HuH-7.5 (cell line): Measurements from ENCODE around the gene DCAF4.
A peak's percentile ranks its signal among the peaks of the same experiment; 100 is the strongest.

Experiments
- DNase-seq: peaks from one replicate; pipeline ENCODE4 v3.0.0; 2011; ENCODE audit warnings: low spot score

The DCAF4 gene, protein sequence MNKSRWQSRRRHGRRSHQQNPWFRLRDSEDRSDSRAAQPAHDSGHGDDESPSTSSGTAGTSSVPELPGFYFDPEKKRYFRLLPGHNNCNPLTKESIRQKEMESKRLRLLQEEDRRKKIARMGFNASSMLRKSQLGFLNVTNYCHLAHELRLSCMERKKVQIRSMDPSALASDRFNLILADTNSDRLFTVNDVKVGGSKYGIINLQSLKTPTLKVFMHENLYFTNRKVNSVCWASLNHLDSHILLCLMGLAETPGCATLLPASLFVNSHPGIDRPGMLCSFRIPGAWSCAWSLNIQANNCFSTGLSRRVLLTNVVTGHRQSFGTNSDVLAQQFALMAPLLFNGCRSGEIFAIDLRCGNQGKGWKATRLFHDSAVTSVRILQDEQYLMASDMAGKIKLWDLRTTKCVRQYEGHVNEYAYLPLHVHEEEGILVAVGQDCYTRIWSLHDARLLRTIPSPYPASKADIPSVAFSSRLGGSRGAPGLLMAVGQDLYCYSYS

DNA sequence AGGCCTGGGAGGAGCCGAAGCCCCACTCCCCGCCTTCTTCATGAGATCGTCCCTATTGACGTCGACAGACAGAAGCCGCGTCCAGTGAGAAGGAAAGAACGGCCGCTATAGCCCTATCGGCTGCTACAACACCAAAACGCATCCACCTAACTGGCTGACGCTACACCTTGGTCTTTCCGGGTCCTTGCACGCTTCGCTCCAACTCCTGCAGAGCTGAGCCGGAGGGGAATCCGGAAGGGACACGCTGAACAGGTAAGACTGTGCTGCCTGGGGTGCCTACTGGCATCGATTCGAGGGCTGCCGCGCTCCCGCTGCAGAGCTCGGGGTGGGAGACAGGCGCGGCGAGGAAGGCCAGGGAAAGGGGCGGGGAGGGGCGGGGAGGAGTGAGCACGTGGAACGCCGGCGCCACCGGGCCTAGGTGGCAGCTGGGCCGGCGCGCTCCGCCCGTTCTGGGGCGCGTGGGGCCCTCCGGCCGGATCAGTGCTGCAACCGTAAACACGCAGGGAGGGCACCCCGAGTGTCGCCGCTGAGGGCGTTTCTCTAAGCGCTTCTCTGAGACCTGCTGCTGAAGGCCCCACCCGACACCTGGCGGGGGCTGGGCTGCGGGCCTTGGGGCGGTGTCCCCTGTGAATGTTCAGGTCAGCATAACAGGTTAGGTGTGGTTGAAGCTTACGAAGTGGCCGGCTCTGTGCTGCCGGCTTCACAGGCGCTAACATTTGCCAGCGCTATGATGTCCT, at the start of gene DCAF4:
Gene DCAF4 (plus strand): TSS at position 173 of the 737 bp plus-strand sequence. CDS start 11,515 bp downstream, outside the sequence.
- DNase-seq: peak; percentile 93

DNA sequence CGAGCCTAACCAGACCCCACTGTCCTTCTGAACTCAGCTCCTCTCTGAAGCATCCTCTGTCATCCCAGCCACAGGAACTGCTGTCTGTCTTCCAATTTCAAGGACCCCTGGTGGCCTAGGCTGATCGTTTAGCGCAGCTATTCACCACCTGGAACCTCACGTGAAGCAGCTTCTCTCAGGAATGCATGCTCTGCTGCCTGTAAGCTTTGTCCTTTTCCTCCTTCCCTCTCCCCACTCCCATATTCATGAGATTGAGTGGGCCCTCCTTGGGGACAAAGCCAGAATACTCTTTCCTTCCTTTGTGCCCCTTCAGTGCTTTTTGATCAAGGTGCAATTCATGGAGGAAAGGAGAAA, 49.6 kb upstream of the DCAF4 start:
- DNase-seq: no peak

DNA sequence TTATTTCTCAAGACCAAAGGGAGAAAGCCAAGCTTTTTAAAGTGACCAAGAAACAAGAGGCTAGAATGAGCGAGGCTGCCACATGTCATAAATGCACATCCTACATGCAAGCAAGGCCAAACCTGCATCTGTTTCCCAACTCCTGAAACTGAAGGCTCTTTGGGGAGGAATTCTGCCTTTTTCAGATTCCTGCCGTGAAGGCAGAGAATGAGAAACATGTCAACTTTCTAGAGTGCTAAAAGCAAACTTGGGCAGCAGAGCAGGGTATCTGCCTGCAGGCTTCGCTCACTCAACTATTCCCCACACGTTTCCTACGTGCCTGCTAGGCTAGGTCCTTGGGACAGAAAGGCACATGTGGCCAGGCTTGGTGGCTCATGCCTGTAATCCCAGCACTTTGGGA, 47.5 kb upstream of the DCAF4 start:
- DNase-seq: no peak

DNA sequence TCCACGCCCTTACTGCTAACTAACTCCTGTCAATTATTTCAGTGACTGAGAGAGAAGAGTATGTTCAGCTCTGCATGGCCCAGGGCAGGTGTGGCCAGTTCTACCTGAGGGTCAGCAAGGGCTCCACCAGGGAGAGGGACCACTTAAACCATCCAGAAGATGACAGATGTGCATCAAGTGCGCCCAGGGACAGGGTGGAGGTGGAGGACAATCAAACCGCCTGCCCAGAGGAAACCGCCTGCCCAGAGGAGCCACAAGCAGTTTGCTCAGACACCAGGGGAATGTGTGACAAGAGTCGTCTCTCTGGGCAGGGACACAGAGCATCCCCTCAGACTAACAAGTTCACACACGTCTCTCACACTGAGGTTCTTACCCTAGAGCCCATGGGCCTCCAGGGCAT, 46.8 kb upstream of the DCAF4 start:
- DNase-seq: no peak

DNA sequence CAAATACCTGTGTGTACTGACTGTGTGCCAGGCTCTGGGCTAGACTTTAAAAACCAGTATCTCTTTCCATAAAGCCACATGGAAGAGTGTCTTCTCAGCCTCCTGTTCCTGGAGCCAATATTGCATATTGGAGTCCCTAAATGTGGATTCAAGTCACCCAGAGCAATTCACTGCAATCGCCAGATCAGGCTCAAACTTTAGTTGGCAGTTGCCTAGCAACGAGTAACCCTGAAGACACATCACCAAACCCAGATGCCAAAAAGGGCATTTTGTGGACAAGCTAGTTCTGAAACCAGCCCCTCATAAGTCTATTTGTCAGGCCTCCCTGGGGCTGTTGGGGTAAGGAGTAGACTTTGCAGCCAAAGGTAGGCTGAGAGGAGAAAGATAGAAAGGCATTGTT, 46.1 kb upstream of the DCAF4 start:
- DNase-seq: no peak

DNA sequence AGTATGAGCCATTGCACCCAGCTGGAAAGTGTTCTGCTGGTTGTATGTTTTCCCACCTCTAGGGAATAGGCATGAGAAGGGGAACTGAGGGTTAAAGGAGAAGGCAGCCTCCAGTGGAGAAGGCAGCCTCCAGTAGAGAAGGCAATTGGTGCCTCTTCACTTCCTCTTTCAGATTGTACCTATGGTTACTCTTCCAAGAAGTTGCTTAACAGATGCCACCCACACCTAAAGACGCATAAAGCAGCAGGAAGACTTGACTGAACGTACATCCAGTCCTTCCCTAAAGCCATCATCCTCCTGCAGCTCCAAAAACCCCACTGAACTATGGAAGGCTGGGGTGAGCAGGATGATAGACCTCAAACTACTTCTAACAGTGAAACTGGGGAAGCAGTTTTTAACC, 45.4 kb upstream of the DCAF4 start:
- no peak for DNase-seq

DNA sequence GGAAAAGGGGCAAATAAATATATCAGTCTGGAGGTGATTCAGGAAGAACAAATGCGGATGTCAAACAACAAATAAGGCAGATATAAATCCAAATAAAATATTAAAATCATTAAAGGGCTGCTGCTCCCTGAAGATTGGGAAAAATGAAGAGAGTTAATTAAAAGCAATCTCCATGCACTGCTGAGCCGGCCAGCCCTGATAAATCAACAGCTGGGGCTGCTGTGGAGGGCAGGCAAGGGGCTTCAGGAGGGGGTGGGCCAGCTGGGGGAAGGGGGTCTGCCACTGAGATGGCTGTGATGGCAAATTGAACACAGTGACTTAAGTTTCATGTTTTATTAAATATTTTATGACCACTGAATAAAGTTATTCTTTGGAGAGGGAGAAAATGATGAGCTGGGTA, 44.7 kb upstream of the DCAF4 start:
- DNase-seq: no peak

DNA sequence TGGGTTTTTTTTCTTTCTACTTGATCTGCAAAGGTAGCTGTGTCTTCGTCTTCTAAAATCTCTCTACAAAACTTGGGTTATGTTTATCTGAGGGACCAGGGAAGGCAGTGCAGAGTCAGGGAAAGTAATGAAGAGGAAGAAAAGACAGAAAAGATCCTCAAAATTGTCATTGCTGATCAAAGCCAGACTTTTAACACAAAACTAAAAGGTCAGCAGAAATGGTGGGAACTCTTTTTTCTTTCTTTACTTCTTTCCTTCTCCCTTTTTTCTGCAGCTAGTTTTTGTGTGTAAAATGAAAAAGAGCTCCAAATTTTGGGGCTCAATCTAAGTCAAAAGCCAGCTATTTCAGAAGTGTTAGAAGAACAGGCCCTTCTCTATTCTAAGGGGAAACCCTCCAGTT, 44.2 kb upstream of the DCAF4 start:
- no peak for DNase-seq

DNA sequence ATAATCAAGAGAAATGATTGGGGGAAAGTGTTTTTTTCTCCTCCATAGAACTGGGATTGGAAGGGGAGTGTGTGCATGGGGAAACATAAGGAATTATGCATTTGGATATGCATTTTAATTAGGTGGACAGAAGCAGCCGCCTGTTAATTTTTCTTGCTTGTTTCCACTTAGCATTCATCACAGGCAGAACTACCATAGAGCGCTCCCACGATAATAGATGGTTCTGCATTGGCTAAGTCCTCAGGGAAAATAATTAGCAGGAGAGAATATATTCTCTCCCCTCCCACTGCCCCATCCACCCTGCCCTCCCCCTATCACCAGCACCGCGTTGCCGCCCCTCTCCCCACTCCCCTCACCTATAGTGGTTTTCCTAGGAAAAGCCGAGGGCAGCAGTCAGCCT, 43.8 kb upstream of the DCAF4 start:
- DNase-seq: no peak

DNA sequence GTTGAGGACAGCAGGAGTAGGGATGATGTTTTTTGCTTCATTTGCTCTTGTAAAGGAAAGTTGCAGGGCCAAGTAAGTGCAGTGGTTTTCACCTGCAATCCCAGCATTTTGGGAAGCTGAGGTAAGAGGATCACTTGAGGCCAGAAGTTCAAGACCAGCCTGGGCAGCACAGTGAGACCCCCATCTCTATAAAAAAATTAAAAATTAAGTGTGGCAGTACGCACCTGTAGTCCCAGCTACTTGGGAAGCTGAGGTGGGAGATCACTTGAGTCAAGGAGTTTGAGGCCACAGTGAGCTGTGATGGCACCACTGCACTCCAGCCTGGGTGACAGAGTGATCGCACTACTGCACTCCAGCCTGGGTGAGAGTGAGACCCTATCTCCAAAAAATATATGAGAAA, 43.2 kb upstream of the DCAF4 start:
- DNase-seq: no peak

DNA sequence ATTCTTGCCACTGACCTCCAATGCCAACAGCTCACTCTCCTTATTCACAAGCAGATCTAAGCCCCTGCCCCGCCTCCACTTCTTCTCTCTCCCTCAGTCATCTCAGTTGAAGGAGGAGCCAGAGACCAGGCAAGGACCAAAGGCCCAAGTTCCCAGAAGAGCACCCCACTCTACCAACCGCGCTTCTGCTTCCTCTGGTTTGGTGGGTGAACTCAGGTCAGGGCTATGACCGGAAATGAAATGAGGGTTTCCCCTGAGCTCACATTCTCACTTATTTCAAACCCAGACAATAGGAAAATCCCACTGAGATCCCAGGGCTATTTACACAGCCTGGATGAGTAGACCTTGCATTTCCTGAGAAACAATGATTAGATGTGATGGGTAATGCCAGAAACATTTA, 42.3 kb upstream of the DCAF4 start:
- no peak for DNase-seq

DNA sequence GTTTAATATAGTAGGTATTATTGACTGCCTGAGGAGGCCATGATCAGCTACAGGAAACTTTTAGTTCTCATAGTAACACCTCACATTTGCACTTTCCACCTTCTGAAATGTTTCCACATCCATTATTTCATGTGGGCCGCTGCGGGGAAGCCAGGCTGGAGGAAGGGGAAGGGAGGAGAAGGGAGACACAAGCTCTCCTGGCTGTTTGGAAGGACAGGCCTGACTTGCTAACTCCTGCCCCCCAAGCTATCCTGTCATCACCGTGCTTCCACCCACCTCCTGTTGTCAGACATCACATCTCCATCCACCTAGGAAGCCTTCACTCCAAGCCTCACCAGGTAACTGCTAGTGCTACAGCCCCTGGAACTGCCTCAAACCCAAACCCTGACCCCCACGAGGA, 41.9 kb upstream of the DCAF4 start:
- no peak for DNase-seq

DNA sequence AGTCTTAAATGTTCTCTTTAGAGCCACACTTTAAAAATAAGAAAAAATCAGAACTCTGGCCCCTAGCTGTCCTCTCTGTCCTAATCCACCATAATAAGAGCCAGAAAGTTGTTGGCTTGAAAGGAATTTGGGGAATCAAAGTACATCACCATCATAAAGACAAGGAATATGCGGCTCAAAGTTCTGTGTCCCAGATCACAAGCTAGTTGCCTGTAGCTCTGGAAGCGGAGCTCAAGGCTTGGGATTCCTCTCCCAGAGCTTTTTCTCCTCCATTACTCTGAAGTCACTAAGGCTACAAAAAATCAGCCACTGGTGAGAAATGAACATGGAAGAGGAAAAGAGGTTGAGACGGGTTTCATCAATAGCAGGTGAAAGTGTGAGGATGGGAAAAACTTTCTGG, 38.8 kb upstream of the DCAF4 start:
- DNase-seq: no peak

DNA sequence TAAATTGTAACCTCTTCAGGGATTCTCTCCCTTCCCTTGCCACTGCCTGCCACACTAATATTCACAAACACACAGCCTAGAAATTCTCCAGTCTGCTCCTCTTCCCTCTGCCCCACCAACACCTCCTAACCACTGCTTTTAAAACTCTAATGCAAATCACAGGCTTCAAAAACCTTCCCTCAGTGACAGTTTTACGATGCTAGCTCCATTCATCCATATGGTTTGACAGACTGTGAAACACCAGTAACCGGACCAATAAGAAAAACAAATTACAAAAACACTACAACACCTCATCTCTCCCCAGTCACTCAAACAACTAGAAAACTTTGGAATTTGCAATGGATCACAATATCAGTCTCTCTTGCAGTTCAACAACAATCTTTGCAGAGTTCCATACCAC, 38.1 kb upstream of the DCAF4 start:
- DNase-seq: no peak

DNA sequence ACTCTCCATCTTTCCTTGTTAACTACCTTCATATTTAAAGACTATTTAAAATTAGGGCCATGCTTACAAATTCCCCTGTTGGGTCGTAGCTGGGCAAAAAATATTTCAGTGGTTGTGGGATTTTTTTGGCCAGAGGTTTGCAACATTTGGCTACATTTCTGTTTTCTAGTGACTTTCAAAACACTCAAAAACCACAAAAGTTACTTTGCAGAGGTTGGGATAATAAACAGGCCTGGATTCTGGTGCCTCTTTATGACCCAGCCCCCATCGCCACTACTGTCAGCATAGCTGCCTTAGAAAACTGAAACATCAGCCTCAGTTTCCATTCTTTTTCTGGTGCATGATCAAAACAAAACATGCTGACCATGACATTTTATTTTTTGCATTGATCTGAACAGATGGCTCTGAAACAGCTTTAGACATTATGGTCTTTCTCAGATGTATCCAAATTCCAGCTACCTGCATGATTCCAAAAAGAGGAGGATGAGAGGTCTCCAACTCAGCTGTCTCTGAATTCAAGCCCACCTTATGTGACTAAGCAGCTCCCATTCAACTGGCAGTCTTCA, 37.5 kb upstream of the DCAF4 start:
- DNase-seq: no peak

DNA sequence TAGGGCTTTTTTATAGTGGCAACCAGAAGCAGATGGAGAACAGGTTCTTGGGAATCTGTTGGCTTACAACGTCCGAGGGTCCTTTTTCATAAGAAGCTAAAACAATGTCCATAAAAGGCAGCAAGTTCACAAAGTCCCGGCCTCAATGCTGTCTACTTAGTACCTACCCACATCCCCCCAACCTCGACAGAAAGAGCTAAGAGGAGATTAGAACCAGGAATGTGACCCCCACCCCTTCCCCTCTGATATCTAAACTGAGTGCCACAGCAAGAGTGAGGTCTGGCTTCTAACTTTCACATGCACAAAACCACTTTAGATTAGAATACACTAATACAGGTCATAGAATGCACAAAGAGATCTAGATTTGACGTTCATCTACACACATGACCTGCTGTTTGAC, 36.9 kb upstream of the DCAF4 start:
- no peak for DNase-seq

DNA sequence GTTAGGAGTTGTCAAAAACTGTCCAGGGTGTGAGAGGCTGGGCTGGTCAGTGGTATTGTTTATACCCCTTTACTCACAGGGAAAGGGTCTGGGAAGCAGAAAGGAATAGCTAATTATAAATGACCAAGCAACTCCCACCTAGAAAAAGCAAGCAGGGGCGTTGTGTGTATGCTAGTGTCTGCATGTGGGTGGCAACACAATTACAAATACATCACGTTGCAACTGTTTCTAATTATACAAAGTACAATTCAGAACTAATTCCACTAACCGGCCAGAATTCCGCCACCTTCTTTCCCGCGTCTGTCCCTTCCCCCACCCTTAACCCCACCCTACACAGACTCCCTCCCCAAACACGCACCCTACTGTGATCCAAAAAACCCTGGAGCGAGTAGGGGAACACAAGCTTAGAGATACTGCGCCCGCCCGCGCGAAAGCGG, 34.6 kb upstream of the DCAF4 start:
- no peak for DNase-seq

DNA sequence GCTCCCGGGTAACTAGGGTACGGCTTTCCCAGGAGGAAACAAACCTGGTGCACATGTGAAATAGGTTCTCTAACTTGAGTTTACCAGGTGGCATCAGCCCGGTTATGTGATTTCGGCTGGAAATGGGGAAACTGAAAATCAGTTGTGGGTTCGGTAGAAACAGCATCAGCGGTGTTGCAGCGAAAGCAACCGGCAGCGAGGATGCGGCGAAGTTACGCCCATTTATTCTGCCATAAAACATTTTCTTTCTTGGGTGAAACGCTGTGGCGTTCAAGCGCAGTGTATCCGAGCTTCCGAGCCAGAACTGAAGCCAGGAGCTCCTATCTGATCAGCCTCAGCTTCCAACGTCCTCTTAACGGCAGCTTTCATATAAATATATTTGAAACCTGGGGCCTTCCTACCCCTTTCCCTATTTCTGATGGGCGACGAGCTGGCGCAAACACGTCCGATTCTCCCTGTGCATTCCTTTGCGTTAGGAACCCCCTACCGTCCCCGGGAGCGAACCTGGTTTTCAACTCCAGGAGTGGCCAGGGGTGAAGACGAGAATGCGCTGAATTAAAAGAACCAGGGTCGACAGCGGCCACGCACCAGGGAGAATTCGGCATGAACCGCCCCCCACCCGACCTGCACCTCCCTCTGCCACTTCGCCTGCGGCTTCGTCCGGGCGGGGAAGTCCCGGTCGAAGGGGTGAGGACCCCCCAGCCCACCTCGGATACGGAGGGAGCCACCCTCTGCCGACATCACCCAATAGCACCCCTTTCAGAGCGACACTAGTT, 34.0 kb upstream of the DCAF4 start:
- DNase-seq: no peak

DNA sequence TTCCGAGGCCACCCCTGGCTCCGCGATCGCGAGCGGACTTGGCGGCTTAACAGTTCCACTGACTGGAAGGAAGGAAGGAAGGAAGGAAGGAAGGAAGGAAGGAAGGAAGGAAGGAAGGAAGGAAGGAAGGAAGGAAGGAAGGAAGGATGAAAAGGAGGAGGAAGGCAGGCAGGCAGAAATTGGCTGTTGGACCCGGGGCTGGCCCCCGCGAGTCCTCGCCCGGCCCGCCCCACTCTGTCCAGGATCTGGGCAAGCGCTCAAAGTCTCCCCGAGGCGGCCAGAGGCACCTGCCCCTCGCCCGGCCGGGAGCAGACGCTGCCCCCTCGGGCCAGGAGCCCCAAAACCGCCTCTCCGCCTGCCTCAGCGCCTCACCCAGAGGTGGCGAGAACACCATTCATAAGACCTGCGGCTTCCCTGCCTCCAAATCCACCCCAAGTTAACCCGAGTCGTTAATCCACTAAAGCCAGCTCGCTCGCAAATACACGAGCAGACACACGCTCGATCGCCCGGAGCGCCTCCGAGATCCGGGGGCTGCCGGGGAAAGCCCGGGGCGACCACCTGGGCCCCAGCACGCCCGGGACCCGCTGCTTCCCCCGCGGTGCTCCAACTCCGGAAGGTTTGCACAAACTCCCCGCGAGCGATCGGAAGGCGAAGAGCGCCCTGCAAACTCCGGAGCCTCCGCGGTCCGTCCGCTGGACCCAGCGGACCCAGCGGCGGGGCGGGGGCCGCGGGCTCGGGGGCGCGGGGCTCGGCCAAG, 33.2 kb upstream of the DCAF4 start:
- no peak for DNase-seq

DNA sequence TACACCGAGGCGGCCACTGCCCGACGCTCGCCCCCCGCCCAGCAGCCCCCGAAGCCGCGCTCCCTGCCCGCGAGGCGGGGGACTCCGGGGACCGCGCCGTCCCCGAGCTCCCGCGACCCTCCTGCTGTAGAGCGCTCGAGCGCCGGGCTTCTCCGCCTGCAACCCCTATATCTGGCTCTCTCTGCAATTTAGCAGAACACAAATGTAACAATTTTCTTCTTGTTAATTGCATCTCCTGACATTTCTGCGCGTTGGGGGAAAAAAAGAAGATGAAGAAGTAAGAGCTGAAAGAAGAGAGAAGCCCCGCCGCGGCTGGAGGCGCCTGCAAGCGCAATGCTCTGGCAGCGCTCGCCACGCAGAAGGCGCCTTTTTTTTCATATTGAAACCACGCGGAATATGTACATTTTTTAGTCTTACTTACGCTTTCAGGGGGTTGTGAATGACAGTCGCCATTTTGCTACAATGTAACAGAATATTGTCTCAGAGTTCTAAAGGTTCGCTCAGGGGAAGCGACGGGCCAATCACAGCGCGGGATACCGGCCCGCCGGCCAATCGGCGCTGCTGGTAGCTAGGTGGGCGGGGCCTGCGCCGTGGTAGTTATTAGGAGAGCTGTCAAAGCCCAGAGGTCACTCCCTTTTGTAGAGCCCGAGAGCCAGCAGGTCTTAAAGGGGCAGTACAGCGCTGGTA, 32.5 kb upstream of the DCAF4 start, which contains the start of gene DPF3:
Gene DPF3 (minus strand): TSS at position 466 of the 687 bp plus-strand sequence. CDS start 13 bp downstream, at position 453.
- DNase-seq: peak; percentile 92

DNA sequence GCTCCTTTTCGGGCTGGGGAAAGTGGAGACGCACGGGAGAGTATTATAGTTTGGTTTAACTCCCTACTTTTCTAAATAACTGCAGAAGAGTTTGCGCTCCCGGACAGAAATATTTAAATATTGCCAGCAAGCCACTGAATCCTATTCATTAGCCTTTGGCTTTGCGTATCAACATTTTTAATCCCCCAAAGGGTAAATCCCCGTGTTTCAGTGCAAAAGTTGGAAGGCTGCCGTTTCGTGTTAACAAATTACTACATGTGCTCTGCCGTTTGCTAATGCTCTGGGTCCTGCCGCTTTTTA, 32.0 kb upstream of the DCAF4 start:
- DNase-seq: no peak
